ENCODE data around the gene ERICH6B. TPM values are rescaled to one million over a fixed set of nuclear protein-coding genes. Genes with fewer than 3 reads are reported as not detected.
A peak's percentile ranks its signal among the peaks of the same experiment; 100 is the strongest.
"Not testable (repeated sequence)": the region's sequence is repeated elsewhere in the genome, so short reads cannot be mapped to it uniquely, and the experiment has no call there.

Gene ERICH6B
- not detected in 2 replicates for total RNA-seq (2014; rRNA removed; shearing (Covaris generic))

DNA sequence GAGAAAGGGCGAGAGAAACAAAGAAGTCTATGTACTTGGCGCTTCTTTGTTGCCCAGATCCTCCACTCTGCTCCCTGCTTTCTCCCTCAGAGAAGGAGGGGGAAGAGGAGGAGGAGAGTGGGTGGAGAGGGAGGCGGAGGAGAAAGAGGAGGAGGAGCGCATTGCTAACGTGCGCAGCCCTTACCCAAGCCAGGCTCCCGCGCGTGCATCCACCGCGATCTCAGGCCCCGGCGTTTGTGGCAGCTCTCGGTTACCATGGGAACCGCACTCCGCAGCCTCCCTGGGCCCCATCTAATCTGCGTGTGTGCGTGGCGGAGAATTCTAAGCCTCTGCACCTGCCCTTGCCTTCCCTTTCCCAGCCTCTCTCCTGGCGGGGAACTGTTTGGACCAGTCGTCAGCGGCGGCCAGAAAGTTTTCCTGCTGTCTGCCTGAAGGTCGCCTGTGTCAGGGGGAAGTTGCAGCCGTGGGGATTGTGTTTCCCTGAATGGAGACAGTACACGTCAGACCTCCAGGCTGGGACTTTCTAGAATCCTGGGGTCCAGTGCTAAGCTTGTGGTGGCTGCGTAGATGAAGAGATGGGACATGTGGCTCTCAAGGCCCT lies at the start of gene ERICH6B:
Gene ERICH6B (minus strand): TSS at position 239 of the 601 bp plus-strand sequence. CDS start 18,734 bp downstream, outside the sequence.
- no peak for DNase-seq (ENCODE audit: low spot score)

DNA sequence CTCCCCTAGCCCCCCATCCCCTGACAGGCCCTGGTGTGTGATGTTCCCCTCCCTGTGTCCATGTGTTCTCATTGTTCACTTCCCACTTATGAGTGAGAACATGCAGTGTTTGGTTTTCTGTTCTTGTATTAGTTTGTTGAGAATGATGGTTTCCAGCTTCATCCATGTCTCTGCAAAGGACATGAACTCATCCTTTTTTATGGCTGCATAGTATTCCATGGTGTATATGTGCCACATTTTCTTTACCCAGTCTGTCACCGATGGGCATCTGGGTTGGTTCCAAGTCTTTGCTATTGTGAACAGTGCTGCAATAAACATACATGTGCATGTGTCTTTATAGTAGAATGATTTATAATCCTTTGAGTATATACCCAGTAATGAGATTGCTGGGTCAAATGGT lies 47.4 kb upstream of the ERICH6B start:
- not testable (repeated sequence) for DNase-seq (ENCODE audit: low spot score)

DNA sequence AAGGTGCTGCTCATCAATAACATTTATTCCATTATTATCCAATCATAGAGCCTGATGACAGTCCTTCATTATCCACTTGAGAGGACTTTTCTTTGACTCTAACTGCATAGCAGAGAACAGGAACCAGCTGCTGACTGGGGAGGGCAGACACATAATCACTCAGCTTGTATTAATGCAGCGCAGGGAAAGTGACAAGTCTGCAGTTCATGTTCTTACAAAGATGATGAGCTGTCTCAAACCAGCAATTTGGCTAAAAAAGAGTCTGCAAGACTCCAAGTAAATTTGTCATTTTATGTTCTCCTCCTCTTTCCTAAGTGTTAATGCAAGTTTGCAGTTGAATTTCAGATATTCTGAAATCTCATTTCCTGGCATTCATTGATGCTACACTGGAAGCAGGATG lies 46.6 kb upstream of the ERICH6B start:
- no peak for DNase-seq (ENCODE audit: low spot score)

- not testable (repeated sequence) for DNase-seq (ENCODE audit: low spot score)
These were observed 44.9 kb upstream of the ERICH6B start for GRCh38 chr13:45660458-45660857.

DNA sequence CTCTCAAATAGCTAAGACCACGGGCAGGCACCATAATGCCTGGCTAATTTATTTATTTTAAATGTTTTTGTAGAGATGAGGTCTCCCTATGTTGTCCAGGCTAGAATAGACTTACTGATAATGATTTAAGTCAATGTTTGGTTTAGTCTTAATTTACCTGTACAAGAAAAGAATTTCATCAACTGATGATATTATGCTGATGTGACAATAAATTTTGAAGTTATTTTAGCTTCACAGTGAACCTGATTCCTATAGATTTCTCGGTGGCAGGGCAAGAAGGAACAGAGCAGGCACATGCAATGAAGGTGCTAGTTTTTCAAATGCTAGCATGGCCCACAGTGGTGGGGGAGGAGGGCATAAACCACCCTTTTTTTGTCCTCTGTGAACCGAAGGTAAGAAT lies 44.0 kb upstream of the ERICH6B start:
- DNase-seq (ENCODE audit: low spot score) = no peak

DNA sequence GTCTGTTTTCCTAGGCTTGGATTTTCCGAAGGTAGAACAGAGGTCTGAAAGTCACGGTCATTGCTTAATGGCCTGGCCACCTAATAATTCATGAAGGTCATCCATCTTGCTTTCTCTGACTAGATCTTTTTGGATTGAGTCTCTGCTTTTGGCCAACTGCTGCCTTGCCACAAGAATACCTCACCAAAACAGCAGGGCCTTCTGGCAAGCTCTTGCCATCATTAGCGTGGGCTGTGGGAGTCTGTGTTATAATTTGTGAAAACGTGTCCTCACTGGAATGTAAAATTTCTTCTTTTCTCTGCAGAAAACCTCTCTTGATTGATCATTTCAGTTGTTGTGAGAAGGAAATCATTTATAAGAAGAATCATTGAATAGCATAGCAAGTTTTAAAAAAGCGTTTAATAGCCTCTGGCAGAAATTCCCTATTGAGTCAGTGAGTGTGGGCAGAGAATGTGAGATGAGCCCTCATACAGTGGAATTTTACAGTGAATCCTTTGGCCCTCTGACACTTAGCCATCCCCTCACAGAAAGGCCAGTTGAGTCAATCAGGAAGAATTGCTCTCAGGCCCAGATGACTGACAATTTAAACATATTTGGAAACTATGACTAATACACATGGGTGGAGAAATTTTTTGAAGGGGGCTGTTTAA lies 43.2 kb upstream of the ERICH6B start:
- DNase-seq (ENCODE audit: low spot score) = peak; percentile 3

- DNase-seq (ENCODE audit: low spot score) = no peak
These were observed 39.3 kb upstream of the ERICH6B start for GRCh38 chr13:45654633-45655349.

GRCh38 chr13:45645263-45645662 lies 29.7 kb upstream of the ERICH6B start:
- DNase-seq (ENCODE audit: low spot score) = not testable (repeated sequence)

DNA sequence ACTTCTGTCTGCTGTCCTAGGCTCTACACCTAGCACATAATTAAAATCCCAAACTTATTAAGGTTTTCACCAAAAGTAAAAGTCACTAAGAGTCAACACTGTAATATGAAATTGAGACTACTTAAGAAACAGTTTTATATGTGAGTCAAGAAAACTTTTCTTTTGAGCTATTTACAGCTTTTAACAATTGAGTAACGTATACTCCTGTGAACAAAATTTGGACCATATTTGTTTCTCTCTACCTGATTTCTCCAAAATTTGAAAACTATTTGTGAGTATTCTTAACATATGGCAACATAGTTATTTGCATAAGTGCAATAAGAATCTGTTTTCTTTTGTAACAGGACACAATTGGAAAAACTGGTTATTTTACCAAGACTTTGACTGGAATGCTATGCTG lies 26.6 kb upstream of the ERICH6B start:
- not testable (repeated sequence) for DNase-seq (ENCODE audit: low spot score)

DNA sequence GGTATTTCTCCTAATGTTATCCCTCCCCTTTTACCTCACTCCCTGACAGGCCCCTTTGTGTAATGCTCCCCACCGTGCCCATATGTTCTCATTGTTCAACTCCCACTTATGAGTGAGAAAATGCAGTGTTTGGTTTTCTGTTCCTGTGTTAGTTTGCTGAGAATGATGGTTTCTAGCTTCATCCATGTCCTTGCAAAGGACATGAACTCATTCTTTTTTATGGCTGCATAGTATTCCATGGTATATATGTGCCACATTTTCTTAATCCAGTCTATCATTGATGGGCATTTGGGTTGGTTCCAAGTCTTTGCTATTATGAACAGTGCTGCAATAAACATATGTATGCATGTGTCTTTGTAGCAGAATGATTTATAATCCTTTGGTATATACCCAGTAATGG lies 19.8 kb upstream of the ERICH6B start:
- DNase-seq (ENCODE audit: low spot score) = not testable (repeated sequence)

DNA sequence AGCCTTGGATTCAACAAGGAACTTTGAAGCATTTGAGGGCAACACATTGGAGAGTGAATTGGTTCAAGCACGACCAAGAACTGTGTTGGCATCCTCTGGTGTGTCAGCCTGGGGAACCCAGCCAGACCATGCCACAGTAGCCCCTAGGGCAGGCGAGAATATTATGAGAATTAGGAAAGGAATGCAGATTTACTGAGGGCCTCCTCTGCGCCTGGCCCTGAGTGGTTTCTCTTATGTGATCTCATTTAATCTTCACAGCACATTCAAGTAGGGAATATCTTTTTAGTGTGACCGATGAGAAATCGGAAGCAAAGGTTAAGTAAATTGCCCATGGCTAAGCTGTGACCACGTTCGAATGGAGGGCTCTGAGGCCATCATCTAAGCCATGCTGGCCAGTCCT lies 15.3 kb upstream of the ERICH6B start:
- no peak for DNase-seq (ENCODE audit: low spot score)

DNA sequence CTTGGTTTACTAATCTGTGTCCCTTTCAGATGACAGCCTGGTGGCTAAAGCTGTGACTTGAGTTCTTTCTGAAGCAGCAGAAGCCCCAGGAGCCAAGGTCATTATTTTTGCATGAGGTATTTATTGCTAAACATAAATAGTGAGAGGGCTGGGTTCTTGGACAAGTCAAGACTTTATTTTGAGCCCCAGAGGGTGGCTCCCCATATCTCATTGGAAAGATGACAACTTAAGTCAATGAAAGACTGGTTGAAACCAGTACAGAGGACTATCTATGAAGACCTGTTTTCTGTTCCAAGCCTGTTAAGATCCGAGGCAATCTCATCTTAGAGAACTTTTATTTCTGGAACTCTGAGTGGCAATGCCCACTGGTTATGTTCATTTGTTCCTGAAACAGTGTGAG lies 14.4 kb upstream of the ERICH6B start:
- DNase-seq (ENCODE audit: low spot score) = no peak

- DNase-seq (ENCODE audit: low spot score) = no peak
These were observed 12.6 kb upstream of the ERICH6B start for GRCh38 chr13:45628094-45628493.

DNA sequence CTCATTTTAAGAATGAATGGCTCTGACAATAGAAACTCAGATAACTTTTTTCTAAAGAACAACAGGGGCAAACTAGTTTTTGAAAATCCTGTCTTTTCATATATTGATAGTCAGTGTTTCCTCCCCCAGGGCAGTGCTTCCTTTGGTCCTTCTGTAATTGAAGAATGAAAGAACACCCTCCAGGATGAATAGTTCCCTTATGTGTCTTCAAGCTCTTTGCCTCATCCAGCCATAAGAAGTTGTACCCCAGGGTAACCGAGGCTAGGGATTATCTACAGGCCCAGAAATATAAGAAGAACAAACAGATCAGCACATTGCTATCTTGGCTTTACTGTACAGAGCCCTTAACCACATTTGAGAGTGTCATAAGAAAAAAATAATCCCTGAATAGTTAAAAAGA lies 12.1 kb upstream of the ERICH6B start:
- no peak for DNase-seq (ENCODE audit: low spot score)

GRCh38 chr13:45626731-45627374 lies 11.3 kb upstream of the ERICH6B start:
- no peak for DNase-seq (ENCODE audit: low spot score)

DNA sequence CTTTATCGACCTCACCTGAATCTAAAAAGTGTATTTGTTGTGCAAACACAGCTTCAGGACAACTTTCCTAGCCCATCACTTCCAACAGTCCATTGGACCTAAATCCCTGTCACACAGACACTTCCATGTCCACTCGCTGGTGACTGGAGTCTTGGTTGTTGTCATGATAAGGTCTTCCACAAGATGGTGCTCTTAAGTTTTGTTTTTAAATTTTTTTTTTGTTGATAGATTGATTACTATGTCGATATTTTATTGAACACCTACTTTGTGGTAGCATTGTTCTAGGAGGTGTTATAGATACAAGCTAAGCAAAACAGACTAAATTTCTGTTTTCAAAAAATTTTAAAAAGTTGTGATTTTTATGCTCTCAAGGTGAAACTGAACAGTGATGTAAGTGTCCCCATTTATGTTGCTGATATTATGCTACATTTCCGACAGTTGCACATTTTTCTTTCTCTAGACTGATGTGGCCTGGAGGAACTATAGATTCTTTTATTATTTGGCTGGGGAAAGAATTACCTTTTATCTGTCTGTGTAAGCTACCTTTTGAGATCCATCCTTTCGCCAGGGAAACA lies 8.1 kb upstream of the ERICH6B start:
- no peak for DNase-seq (ENCODE audit: low spot score)

DNA sequence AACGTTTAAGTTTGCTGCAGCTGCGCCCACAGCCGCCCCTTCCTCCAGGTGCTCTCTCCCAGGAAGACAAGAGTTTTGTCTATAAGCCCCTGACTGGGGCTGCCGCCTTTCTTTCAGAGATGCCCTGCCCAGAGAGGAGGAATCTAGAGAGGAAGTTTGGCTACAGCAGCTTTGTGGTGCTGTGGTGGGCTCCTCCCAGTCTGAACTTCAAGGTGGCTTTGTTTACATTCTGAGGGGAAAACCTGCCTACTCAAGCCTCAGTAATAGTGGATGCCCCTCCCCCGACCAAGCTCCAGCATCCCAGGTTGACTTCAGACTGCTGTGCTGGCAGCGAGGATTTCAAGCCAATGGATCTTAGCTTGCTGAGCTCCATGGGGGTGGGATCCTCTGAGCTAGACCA lies 6.4 kb upstream of the ERICH6B start:
- DNase-seq (ENCODE audit: low spot score) = no peak

- no peak for DNase-seq (ENCODE audit: low spot score)
These were observed 7.6 kb downstream of the ERICH6B start for GRCh38 chr13:45607931-45608330.

- DNase-seq (ENCODE audit: low spot score) = no peak
These were observed 10.6 kb downstream of the ERICH6B start for GRCh38 chr13:45604892-45605291.

- DNase-seq (ENCODE audit: low spot score) = no peak
These were observed 12.2 kb downstream of the ERICH6B start for GRCh38 chr13:45603338-45603737.

DNA sequence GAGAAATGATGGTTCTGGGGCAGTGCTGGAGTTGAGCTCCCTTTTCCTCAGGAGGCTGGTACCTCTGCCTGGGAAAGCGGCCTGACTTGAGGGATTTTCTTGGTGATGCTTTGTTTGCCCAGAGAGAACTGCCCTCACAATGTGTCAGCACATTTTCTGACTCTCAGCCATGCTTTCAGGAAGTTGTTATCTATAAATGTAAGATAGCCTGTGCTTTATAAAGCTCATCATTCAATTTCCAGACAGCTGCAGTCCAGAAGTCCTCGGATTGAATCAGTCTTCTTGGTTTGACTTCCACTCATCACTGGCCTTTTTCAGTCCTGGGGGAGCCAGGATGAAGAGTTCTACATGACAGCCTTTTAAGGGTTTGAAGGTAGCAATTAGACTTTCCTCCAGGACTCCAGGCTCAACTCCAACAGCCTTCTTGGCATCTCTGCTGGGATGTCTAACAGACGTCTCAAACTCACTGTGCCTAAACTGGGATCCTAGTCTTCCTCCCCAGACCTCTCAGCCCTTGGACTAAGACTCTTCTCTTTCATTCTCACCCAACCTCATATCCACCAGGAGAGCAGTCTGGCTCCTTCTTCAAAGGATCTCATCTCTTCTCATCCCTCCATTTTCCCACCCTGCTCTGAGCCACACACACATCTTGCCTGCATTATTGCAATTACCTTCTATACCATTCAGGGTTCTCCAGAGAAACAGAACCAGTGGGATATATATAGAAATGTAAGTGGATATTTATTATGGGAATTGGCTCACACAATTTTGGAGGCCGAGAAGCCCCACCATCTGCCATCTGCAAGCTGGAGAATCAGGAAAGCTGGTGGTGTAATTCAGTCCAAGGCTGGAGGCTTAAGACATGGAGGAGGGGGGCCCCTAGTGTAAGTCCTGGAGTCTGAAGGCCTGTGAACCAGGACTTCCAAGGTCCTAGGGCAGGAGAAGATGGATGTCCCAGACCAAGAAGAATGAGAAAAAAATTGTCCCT lies 13.1 kb downstream of the ERICH6B start:
- peak; percentile 11 for DNase-seq (ENCODE audit: low spot score)
